H1 (cell line): Measurements from ENCODE around the gene SGPP2. TPM values are rescaled to one million over a fixed set of nuclear protein-coding genes. Genes with fewer than 3 reads are reported as not detected.

Experiments
- CTCF ChIA-PET: fragments of 300-600 bp; sonication (Branson Sonifier 250); formaldehyde crosslinking; loops from one replicate; lab custom pipeline; 2021; ENCODE audit not compliant: partially characterized antibody; lab: Charles Lee
- POLR2A ChIA-PET: fragments of 300-600 bp; sonication (Branson Sonifier 250); formaldehyde crosslinking; loops from one replicate; lab custom pipeline; 2021; ENCODE audit warnings: inconsistent platforms; ENCODE audit not compliant: partially characterized antibody; lab: Charles Lee
- DNase-seq, 2 experiments: peaks; one replicate each; pipeline versions ENCODE4 v3.0.0 to v3.0.0-alpha.2; 2010 to 2022; ENCODE audit warnings: low spot score in 2 of 2, low read depth in 1 of 2, mixed read lengths in 1 of 2
- FAIRE-seq: peaks from 2 replicates; lab custom pipeline; 2011; peaks lifted over from hg19 to GRCh38; lab: Jason Lieb, UNC
- H2AFZ ChIP-seq: 2 replicates; pipeline ENCODE4 v1.8.1; 2012; ENCODE audit warnings: low read length, inconsistent platforms
- H2AK5ac ChIP-seq: 2 replicates; pipeline ENCODE4 v1.6.1; 2013; ENCODE audit warnings: low read depth, low read length
- H2BK120ac ChIP-seq: replicated peaks from 2 replicates; pipeline ENCODE3; 2013; ENCODE audit warnings: low read depth, low read length, inconsistent platforms
- H2BK12ac ChIP-seq: 2 replicates; pipeline ENCODE4 v1.6.1; 2013; ENCODE audit warnings: low read depth, low read length
- H2BK15ac ChIP-seq: 2 replicates; pipeline ENCODE4 v1.6.1; 2013; ENCODE audit warnings: low read length
- H2BK20ac ChIP-seq: 2 replicates; pipeline ENCODE4 v1.6.1; 2013; ENCODE audit warnings: low read length
- H2BK5ac ChIP-seq: 2 replicates; pipeline ENCODE4 v1.6.1; 2013; ENCODE audit warnings: low read depth, low read length
- H3K14ac ChIP-seq: 2 replicates; pipeline ENCODE4 v1.6.1; 2013; ENCODE audit warnings: inconsistent platforms; ENCODE audit not compliant: insufficient read length
- H3K18ac ChIP-seq: 2 replicates; pipeline ENCODE4 v1.6.1; 2013; ENCODE audit warnings: low read length; ENCODE audit errors: extremely low read depth
- H3K23ac ChIP-seq: 2 replicates; pipeline ENCODE4 v1.6.1; 2013; ENCODE audit warnings: inconsistent platforms; ENCODE audit not compliant: insufficient read length
- H3K23me2 ChIP-seq: 2 replicates; pipeline ENCODE4 v1.6.1; 2013; ENCODE audit warnings: low read depth, low read length
- H3K27ac ChIP-seq: 2 replicates; pipeline ENCODE4 v1.6.1; 2011; ENCODE audit warnings: low read depth, low read length, inconsistent platforms
- H3K27me3 ChIP-seq, 4 experiments: replicated peaks in 1 of 4; 1 replicate in 1 of 4; 2 replicates in 3 of 4; pipeline versions ENCODE4 v1.6.1 to v1.8.1; 2011 to 2013; ENCODE audit warnings: low read length in 3 of 4, mild to moderate bottlenecking in 3 of 4, inconsistent platforms in 2 of 4, mixed read lengths in 2 of 4, moderate library complexity in 1 of 4; ENCODE audit not compliant: control insufficient read depth in 3 of 4, insufficient read depth in 3 of 4; ENCODE audit errors: extremely low read depth in 1 of 4
- H3K36me3 ChIP-seq, 4 experiments: 2 replicates each; pipeline versions ENCODE4 v1.6.1 to v1.8.1; 2011 to 2013; ENCODE audit warnings: mild to moderate bottlenecking in 4 of 4, low read length in 3 of 4, moderate library complexity in 2 of 4, control low read depth in 1 of 4, inconsistent platforms in 1 of 4; ENCODE audit not compliant: insufficient read depth in 4 of 4, control insufficient read depth in 2 of 4
- H3K4ac ChIP-seq: replicated peaks from 2 replicates; pipeline ENCODE3; 2013; ENCODE audit warnings: low read length, low read depth, mixed read lengths, inconsistent platforms; ENCODE audit not compliant: insufficient read length
- H3K4me1 ChIP-seq, 4 experiments: replicated peaks in 1 of 4; 1 replicate in 1 of 4; 2 replicates in 3 of 4; pipeline versions ENCODE4 v1.6.1 to v1.8.1; 2011 to 2013; ENCODE audit warnings: low read length in 3 of 4, inconsistent platforms in 2 of 4, mixed read lengths in 1 of 4; ENCODE audit not compliant: insufficient read depth in 4 of 4, control insufficient read depth in 3 of 4
- H3K4me2 ChIP-seq, 2 experiments: 2 replicates each; pipeline versions ENCODE4 v1.6.1 to v1.8.1; 2011 to 2013; ENCODE audit warnings: low read depth in 2 of 2, low read length in 2 of 2, control low read depth in 1 of 2, inconsistent platforms in 1 of 2, mild to moderate bottlenecking in 1 of 2; ENCODE audit not compliant: insufficient read depth in 1 of 2
- H3K4me3 ChIP-seq, 4 experiments: fragments of 200-600, 300-600 bp in 1 of 4; sonication (generic), shearing (Covaris generic), sonication (Bioruptor Twin) in 1 of 4; 2 replicates each; pipeline versions ENCODE4 v1.5.1 to v1.8.1; 2011 to 2016; ENCODE audit warnings: low read length in 4 of 4, low read depth in 3 of 4, control low read depth in 2 of 4, inconsistent platforms in 2 of 4, mild to moderate bottlenecking in 2 of 4, mixed read lengths in 1 of 4, moderate library complexity in 1 of 4; ENCODE audit not compliant: insufficient read depth in 2 of 4; ENCODE audit errors: extremely low read depth in 1 of 4
- H3K56ac ChIP-seq: replicated peaks from 2 replicates; pipeline ENCODE3; 2013; ENCODE audit warnings: low read depth, mild to moderate bottlenecking, mixed read lengths, low read length, inconsistent platforms; ENCODE audit not compliant: insufficient read length
- H3K79me1 ChIP-seq: 2 replicates; pipeline ENCODE4 v1.6.1; 2013; ENCODE audit warnings: low read depth, low read length, control low read depth
- H3K79me2 ChIP-seq, 2 experiments: 2 replicates each; pipeline versions ENCODE4 v1.6.1 to v1.8.1; 2012 to 2013; ENCODE audit warnings: low read length in 2 of 2, mild to moderate bottlenecking in 2 of 2, inconsistent platforms in 1 of 2; ENCODE audit not compliant: insufficient read depth in 2 of 2, control insufficient read depth in 1 of 2
- H3K9ac ChIP-seq, 4 experiments: replicated peaks in 1 of 4; 1 replicate in 1 of 4; 2 replicates in 3 of 4; pipeline versions ENCODE4 v1.6.1 to v1.8.1; 2011 to 2013; ENCODE audit warnings: low read depth in 3 of 4, low read length in 3 of 4, control low read depth in 2 of 4, mild to moderate bottlenecking in 2 of 4, moderate library complexity in 2 of 4, inconsistent platforms in 1 of 4; ENCODE audit errors: extremely low read depth in 1 of 4
- H3K9me3 ChIP-seq, 2 experiments: 2 replicates each; pipeline versions ENCODE4 v1.6.1 to v1.8.1; 2012 to 2013; ENCODE audit warnings: mild to moderate bottlenecking in 2 of 2, moderate library complexity in 2 of 2, control low read depth in 1 of 2, inconsistent platforms in 1 of 2, low read depth in 1 of 2, low read length in 1 of 2, mixed read lengths in 1 of 2; ENCODE audit not compliant: insufficient read depth in 2 of 2
- H4K20me1 ChIP-seq, 2 experiments: replicated peaks in 1 of 2; 2 replicates each; pipeline versions ENCODE3 to v1.8.1; 2011 to 2013; ENCODE audit warnings: inconsistent platforms in 2 of 2, low read length in 2 of 2, mild to moderate bottlenecking in 1 of 2; ENCODE audit not compliant: insufficient read depth in 2 of 2, control insufficient read depth in 1 of 2
- H4K5ac ChIP-seq: 2 replicates; pipeline ENCODE4 v1.6.1; 2013; ENCODE audit warnings: low read length, low read depth, mixed read lengths, inconsistent platforms; ENCODE audit not compliant: insufficient read length
- H4K8ac ChIP-seq: 2 replicates; pipeline ENCODE4 v1.8.0; 2013; ENCODE audit warnings: mild to moderate bottlenecking, moderate library complexity, low read length, inconsistent platforms; ENCODE audit not compliant: insufficient read depth; ENCODE audit errors: extremely low read depth
- H4K91ac ChIP-seq: replicated peaks from 2 replicates; pipeline ENCODE3; 2013; ENCODE audit warnings: low read length, mixed read lengths, inconsistent platforms; ENCODE audit not compliant: insufficient read length
- ATF3 ChIP-seq: IDR thresholded peaks from 2 replicates; pipeline ENCODE4 v1.6.1; 2011; ENCODE audit warnings: low read depth, mild to moderate bottlenecking, low read length; ENCODE audit not compliant: insufficient read depth
- BACH1 ChIP-seq: IDR thresholded peaks from 2 replicates; pipeline ENCODE4 v1.6.1; 2012; ENCODE audit warnings: low read length, improper control_type of control experiment
- EGR1 ChIP-seq: IDR thresholded peaks from 2 replicates; pipeline ENCODE4 v1.6.1; 2011; ENCODE audit warnings: low read depth, low read length, borderline replicate concordance
- MAFK ChIP-seq: IDR thresholded peaks from 2 replicates; pipeline ENCODE4 v1.6.1; 2012; ENCODE audit warnings: low read depth, mild to moderate bottlenecking, improper control_type of control experiment, low read length
- MAX ChIP-seq: IDR thresholded peaks from 2 replicates; pipeline ENCODE4 v1.6.1; 2012; ENCODE audit warnings: inconsistent platforms
- SRF ChIP-seq: IDR thresholded peaks from 2 replicates; pipeline ENCODE4 v1.6.1; 2011; ENCODE audit warnings: mild to moderate bottlenecking, low read depth, low read length, moderate library complexity
- WGBS, 2 experiments: shearing (Covaris generic) in 1 of 2; methylation state at CpG; one replicate each; pipeline versions ENCODE4 v1.1.6 to v1.1.7; 2013 to 2015; ENCODE audit warnings: low lambda C conversion rate in 2 of 2, mixed read lengths in 2 of 2, inconsistent platforms in 1 of 2, low coverage in 1 of 2, missing lambda C conversion rate in 1 of 2; ENCODE audit not compliant: insufficient replicate concordance in 2 of 2, insufficient coverage in 1 of 2, insufficient read length in 1 of 2; ENCODE audit errors: extremely low coverage in 1 of 2, missing lambda C conversion rate in 1 of 2; 5-methylcytosine and 5-hydroxymethylcytosine counted together
- polyA plus RNA-seq, 7 experiments: library from polyadenylated mRNA; depleted of rRNA in 3 of 7; stranded (reverse) in 5 of 7; unstranded in 2 of 7; fragments of >200 nt in 5 of 7; fragments of 200-250 nt in 2 of 7; gene quantifications; 1 replicate in 5 of 7; 2 replicates in 1 of 7; 4 replicates in 1 of 7; pipeline versions ENCODE4 v1.2.1 to v1.2.3, GENCODE V29; 2011 to 2013; ENCODE audit warnings: missing spikeins in 2 of 7, mixed read lengths in 2 of 7
- total RNA-seq: library from RNA; stranded (reverse); fragmentation: NEBNext Ultra II Directional; extraction: Animal tissue kit (Norgen Biotek cat#: 25700); gene quantifications from 2 replicates; pipeline ENCODE4 v1.2.1, GENCODE V29; 2021

SGPP2 gene
- total and polyA plus RNA-seq, 2 of the 8 experiments (the other 6 are each of a cell fraction or from before 2014, with no cell fraction given), result 0.29 TPM; not detected in 1

- H3K79me2 ChIP-seq, result no peaks in the 10 kb centered on the region
- no peak overlapping the region for H2BK15ac ChIP-seq
- no peaks in the 10 kb centered on the region for H3K23me2 ChIP-seq
- no peaks in the 10 kb centered on the region for H3K9me3 ChIP-seq
- H3K9ac ChIP-seq, result no peak overlapping the region
- POLR2A ChIA-PET, result no interaction called here
- WGBS, 2 experiments, result 78% methylated on average over 3 of the region's 3 CpGs; no CpG with 5 or more reads in 1 of the 2 experiments
- no peak overlapping the region for H3K4me3 ChIP-seq
- CTCF ChIA-PET, result interaction anchor here (1.0 kb wide), 1 partner anchor 16 kb away, joined by 3 read pairs; no protein-coding TSS in a partner anchor
- H3K18ac ChIP-seq, result no peak overlapping the region
- H2AFZ ChIP-seq, result no peak overlapping the region
- no peaks in the 10 kb centered on the region; a peak in 1 of 7 replicates for H3K4me1 ChIP-seq
- no peak overlapping the region for H3K4ac ChIP-seq
- H3K36me3 ChIP-seq, result no peaks in the 10 kb centered on the region; a peak in 2 of 8 replicates
- H3K23ac ChIP-seq, result no peak overlapping the region
- no peak overlapping the region for H3K27ac ChIP-seq
- no peak overlapping the region for H4K8ac ChIP-seq
- H3K79me1 ChIP-seq, result no peaks in the 10 kb centered on the region
- FAIRE-seq, result no peak
- H2BK12ac ChIP-seq, result no peak overlapping the region
- DNase-seq, result no peak
- H3K14ac ChIP-seq, result no peak overlapping the region
- no peak overlapping the region for H3K4me2 ChIP-seq
- no peak overlapping the region for H4K5ac ChIP-seq
- no peak overlapping the region for H2BK120ac ChIP-seq
- H4K20me1 ChIP-seq, result no peaks in the 10 kb centered on the region
- no peak overlapping the region for H4K91ac ChIP-seq
- H2AK5ac ChIP-seq, result no peak overlapping the region
- H3K56ac ChIP-seq, result no peak overlapping the region
- TF ChIP-seq SRF (no peak), MAFK (peak; percentile 66; the same call in 1 of the 2 replicates), EGR1 (no peak), MAX (no peak), ATF3 (no peak), BACH1 (peak; percentile 47; the same call in 1 of the 2 replicates)
- no peak overlapping the region for H2BK5ac ChIP-seq
- H2BK20ac ChIP-seq, result no peak overlapping the region
- H3K27me3 ChIP-seq, result peaks cover 0 to 1% (median 0%) of the 10 kb centered on the region in 4 experiments; a peak in 1 of 7 replicates
These were observed 153.0 kb downstream of the SGPP2 start for GRCh38 chr2:222577341-222577740.
